ENCODE data around the gene ACBD4.

DNA sequence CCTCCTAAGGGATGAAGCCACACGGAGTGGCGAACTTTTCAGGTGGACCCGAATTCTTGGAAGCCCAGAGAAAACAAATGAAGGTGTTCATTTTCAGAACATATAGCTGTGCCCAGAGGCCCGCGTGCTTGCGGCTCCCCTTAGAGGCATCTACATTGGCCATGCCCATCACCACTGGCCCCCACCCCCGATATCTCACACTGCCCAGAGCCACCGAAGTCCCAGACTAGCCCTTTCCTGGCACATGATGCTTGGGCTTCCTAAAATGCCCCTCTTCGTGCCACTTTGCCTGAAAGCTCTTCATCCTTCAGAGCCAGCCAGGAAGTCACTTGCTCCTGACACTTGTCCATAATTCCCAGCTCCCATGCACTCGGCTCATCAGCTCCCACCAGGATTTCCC lies 10.7 kb downstream of the ACBD4 start:
- no peak for TF ChIP-seq POLR2A (IDR thresholded peaks at IDR 0.05)
- TF ChIP-seq, protein P1, sequence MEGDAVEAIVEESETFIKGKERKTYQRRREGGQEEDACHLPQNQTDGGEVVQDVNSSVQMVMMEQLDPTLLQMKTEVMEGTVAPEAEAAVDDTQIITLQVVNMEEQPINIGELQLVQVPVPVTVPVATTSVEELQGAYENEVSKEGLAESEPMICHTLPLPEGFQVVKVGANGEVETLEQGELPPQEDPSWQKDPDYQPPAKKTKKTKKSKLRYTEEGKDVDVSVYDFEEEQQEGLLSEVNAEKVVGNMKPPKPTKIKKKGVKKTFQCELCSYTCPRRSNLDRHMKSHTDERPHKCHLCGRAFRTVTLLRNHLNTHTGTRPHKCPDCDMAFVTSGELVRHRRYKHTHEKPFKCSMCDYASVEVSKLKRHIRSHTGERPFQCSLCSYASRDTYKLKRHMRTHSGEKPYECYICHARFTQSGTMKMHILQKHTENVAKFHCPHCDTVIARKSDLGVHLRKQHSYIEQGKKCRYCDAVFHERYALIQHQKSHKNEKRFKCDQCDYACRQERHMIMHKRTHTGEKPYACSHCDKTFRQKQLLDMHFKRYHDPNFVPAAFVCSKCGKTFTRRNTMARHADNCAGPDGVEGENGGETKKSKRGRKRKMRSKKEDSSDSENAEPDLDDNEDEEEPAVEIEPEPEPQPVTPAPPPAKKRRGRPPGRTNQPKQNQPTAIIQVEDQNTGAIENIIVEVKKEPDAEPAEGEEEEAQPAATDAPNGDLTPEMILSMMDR (IDR thresholded peaks at IDR 0.05) = no peak

All from upper lobe of left lung (tissue), 4 donors.